HEK293 (cell line): ENCODE data around the gene NEGR1.
"Not testable (repeated sequence)": the region's sequence is repeated elsewhere in the genome, so short reads cannot be mapped to it uniquely, and the experiment has no call there.

Experiments used
- CTCF ChIA-PET: fragments of 350-600 bp; formaldehyde crosslinking; extraction: SDS; loops from one replicate; lab custom pipeline; 2021; ENCODE audit warnings: antibody characterized with exemption; lab: Yijun Ruan, JAX
- POLR2A ChIA-PET: fragments of 300-600 bp; formaldehyde crosslinking; extraction: SDS; loops from one replicate; lab custom pipeline; 2020; ENCODE audit warnings: antibody characterized with exemption, inconsistent platforms; lab: Yijun Ruan, JAX
- H3K27ac ChIP-seq: fragments of 200-500 bp; sonication (Bioruptor generic); 2 replicates; pipeline ENCODE4 v1.5.1; 2014; ENCODE audit warnings: low read depth, low read length, control low read depth, inconsistent platforms; ENCODE audit errors: extremely low read depth
- H3K36me3 ChIP-seq, 2 experiments: fragments of 200-500 bp in 1 of 2; sonication (Bioruptor generic) in 1 of 2; 1 replicate in 1 of 2; 2 replicates in 1 of 2; pipeline ENCODE4 v1.5.1; 2014 to 2017; ENCODE audit warnings: inconsistent platforms in 2 of 2, low read length in 2 of 2; ENCODE audit not compliant: control insufficient read depth in 2 of 2, insufficient read depth in 1 of 2
- H3K4me1 ChIP-seq: fragments of 200-500 bp; sonication (Bioruptor generic); 2 replicates; pipeline ENCODE4 v1.5.1; 2014; ENCODE audit warnings: mild to moderate bottlenecking, low read length, inconsistent platforms; ENCODE audit not compliant: control insufficient read depth, insufficient read depth
- H3K4me3 ChIP-seq: 2 replicates; pipeline ENCODE4 v1.5.1; 2011; ENCODE audit warnings: low read depth, mild to moderate bottlenecking, control low read depth, low read length, moderate library complexity
- H3K9me3 ChIP-seq: fragments of 200-500 bp; sonication (Bioruptor generic); 2 replicates; pipeline ENCODE4 v1.5.1; 2014; ENCODE audit warnings: low read depth, low read length, inconsistent platforms; ENCODE audit not compliant: control insufficient read depth, insufficient read depth
- GLIS2 ChIP-seq: fragments of 450-650 bp; formaldehyde crosslinking; IDR thresholded peaks from 2 replicates; pipeline ENCODE4 v1.5.1; 2016; ENCODE audit warnings: missing biosample characterization, missing genetic modification characterization
- REPIN1 ChIP-seq: fragments of 450-650 bp; formaldehyde crosslinking; IDR thresholded peaks from 2 replicates; pipeline ENCODE4 v1.5.1; 2017; ENCODE audit warnings: missing biosample characterization, missing genetic modification characterization, low read depth
- SETDB1 ChIP-seq: IDR thresholded peaks from one replicate; pipeline ENCODE4 v1.6.1; 2017; ENCODE audit warnings: mild to moderate bottlenecking, low read length, moderate library complexity, mixed read lengths; ENCODE audit not compliant: insufficient read length
- TSHZ1 ChIP-seq: fragments of 450-650 bp; formaldehyde crosslinking; IDR thresholded peaks from 2 replicates; pipeline ENCODE4 v1.5.1; 2016; ENCODE audit warnings: missing biosample characterization, missing genetic modification characterization, borderline replicate concordance
- ZNF404 ChIP-seq: fragments of 450-650 bp; formaldehyde crosslinking; IDR thresholded peaks from 2 replicates; pipeline ENCODE4 v1.5.1; 2017; ENCODE audit warnings: missing biosample characterization, missing genetic modification characterization
- ZNF426 ChIP-seq: fragments of 450-650 bp; formaldehyde crosslinking; IDR thresholded peaks from 2 replicates; pipeline ENCODE4 v1.5.1; 2017; ENCODE audit warnings: missing biosample characterization, missing genetic modification characterization, mild to moderate bottlenecking, inconsistent platforms, moderate library complexity
- ZNF433 ChIP-seq: fragments of 450-650 bp; formaldehyde crosslinking; IDR thresholded peaks from 2 replicates; pipeline ENCODE4 v1.5.1; 2016; ENCODE audit warnings: missing biosample characterization, missing genetic modification characterization, low read depth
- TF ChIP-seq, protein P1 (sequence below): fragments of 450-650 bp; formaldehyde crosslinking; optimal IDR thresholded peaks from 2 replicates; pipeline ENCODE3; 2016; ENCODE audit warnings: missing biosample characterization, mild to moderate bottlenecking, missing genetic modification characterization
- TF ChIP-seq, protein P2 (sequence below): fragments of 450-650 bp; formaldehyde crosslinking; conservative IDR thresholded peaks from 2 replicates; pipeline ENCODE4 v1.5.1; 2016; ENCODE audit warnings: low read depth, missing biosample characterization, missing genetic modification characterization

NEGR1 gene

DNA sequence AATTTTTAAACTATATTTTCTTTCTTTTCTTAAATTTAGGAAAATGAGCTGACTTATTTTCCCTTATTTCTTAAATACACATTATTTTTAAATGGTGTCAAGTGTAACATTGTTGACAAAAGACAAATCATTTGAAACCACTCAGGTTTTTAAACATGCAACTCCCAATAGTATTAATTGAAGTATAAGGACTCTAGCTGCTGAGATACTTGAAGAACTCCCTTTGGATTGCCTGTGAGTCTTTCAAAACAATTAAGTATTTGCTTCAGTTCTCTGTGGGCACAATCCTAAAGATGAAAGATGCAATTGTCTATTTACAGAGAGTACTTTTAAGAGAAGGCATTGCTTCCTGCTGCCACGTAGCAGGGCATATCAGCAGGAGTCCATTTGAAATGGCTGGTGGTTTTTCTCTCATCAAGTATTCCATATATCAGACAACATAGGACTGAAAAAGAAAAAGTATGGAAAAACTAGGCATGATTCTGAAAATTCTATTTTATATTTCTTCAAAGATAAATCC is 373.4 kb downstream of the NEGR1 start (continued):
- TF ChIP-seq TSHZ1 (tag by site-specific recombination) (no peak), REPIN1 (no peak), GLIS2 (tag by site-specific recombination) (no peak)
- TF ChIP-seq, all 188 proteins: peak for 0

DNA sequence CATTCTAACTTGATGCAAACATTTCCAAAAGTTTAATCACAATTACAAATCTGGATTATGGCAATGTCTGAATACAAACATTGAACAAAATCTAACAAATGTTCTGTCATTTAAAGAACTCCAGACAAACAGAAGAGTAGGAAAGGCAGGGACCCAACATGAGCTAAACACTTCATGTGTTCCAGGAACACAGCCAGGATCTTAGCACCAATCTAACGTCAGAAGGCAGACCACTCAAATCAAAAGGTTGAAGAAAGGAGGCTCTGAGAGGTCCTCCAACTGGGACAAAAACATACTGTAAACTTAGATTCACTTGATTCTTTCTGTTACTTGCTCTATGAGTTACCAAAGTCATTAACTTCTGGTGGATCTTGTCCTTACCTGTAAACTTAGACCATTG is 374.0 kb downstream of the NEGR1 start:
- ChIA-PET POLR2A (no interaction called here), CTCF (interaction anchor here (0.6 kb wide), 1 partner anchor 24 kb away, joined by 3 read pairs; no protein-coding TSS in a partner anchor)
- Histone ChIP-seq H3K4me3 (no peak overlapping the region), H3K9me3 (no peaks in the 10 kb centered on the region), H3K27ac (no peak overlapping the region), H3K4me1 (no peaks in the 10 kb centered on the region), H3K36me3 (no peaks in the 10 kb centered on the region)
- TF ChIP-seq ZNF433: no peak
- TF ChIP-seq ZNF404: no peak
- TF ChIP-seq, protein P1, sequence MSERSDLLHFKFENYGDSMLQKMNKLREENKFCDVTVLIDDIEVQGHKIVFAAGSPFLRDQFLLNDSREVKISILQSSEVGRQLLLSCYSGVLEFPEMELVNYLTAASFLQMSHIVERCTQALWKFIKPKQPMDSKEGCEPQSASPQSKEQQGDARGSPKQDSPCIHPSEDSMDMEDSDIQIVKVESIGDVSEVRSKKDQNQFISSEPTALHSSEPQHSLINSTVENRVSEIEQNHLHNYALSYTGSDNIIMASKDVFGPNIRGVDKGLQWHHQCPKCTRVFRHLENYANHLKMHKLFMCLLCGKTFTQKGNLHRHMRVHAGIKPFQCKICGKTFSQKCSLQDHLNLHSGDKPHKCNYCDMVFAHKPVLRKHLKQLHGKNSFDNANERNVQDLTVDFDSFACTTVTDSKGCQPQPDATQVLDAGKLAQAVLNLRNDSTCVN: no peak
- no peak for TF ChIP-seq SETDB1
- TF ChIP-seq ZNF426: no peak

DNA sequence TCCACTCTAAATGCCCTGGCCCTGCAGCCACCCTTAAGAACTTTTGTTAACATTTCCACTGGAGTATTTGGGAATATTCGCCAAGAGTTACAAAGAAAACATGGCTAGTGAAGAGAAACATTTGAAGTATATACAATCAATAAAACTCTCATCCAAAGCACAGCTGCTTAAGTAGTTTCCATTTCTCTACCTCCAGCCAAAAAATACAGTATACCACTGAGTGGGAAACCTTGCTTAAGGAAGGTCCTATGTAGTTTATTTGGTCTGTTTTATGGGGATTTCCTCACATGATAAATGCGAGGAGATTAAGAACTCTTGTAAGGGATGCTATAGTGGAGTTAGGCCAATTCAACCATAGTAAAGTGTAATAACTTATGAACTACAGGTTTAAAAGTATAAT is 382.5 kb downstream of the NEGR1 start:
- ChIA-PET POLR2A (no interaction called here), CTCF (interaction anchor here (0.6 kb wide), 1 partner anchor 20 kb away, joined by 5 read pairs; no protein-coding TSS in a partner anchor)
- no peaks in the 10 kb centered on the region for H3K4me1 ChIP-seq
- TF ChIP-seq, protein P2, sequence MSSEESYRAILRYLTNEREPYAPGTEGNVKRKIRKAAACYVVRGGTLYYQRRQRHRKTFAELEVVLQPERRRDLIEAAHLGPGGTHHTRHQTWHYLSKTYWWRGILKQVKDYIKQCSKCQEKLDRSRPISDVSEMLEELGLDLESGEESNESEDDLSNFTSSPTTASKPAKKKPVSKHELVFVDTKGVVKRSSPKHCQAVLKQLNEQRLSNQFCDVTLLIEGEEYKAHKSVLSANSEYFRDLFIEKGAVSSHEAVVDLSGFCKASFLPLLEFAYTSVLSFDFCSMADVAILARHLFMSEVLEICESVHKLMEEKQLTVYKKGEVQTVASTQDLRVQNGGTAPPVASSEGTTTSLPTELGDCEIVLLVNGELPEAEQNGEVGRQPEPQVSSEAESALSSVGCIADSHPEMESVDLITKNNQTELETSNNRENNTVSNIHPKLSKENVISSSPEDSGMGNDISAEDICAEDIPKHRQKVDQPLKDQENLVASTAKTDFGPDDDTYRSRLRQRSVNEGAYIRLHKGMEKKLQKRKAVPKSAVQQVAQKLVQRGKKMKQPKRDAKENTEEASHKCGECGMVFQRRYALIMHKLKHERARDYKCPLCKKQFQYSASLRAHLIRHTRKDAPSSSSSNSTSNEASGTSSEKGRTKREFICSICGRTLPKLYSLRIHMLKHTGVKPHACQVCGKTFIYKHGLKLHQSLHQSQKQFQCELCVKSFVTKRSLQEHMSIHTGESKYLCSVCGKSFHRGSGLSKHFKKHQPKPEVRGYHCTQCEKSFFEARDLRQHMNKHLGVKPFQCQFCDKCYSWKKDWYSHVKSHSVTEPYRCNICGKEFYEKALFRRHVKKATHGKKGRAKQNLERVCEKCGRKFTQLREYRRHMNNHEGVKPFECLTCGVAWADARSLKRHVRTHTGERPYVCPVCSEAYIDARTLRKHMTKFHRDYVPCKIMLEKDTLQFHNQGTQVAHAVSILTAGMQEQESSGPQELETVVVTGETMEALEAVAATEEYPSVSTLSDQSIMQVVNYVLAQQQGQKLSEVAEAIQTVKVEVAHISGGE: no peak
- H3K9me3 ChIP-seq: no peaks in the 10 kb centered on the region
- no peak overlapping the region for H3K27ac ChIP-seq
- H3K36me3 ChIP-seq: no peaks in the 10 kb centered on the region
- H3K4me3 ChIP-seq: no peak overlapping the region

DNA sequence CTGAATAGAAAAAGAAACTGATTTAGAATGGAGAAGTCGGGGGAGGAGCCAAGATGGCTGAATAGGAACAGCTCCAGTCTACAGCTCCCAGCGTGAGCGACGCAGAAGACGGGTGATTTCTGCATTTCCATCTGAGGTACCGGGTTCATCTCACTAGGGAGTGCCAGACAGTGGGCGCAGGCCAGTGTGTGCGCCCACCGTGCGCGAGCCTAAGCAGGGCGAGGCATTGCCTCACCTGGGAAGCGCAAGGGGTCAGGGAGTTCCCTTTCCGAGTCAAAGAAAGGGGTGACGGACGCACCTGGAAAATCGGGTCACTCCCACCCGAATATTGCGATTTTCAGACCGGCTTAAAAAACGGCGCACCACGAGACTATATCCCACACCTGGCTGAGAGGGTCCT is 394.2 kb downstream of the NEGR1 start:
- H3K4me1 ChIP-seq, H3K4me3 ChIP-seq, H3K9me3 ChIP-seq, H3K27ac ChIP-seq, POLR2A ChIA-PET, H3K36me3 ChIP-seq: not testable (repeated sequence)
- CTCF ChIA-PET: interaction anchor here (0.8 to 1.1 kb wide), 2 partner anchors 27 to 28 kb away, joined by 3 read pairs; no protein-coding TSS in a partner anchor
